ENCODE data around the gene ACTL10.

Gene ACTL10

GRCh38 chr20:33660035-33660684 lies 6.6 kb upstream of the ACTL10 start:
- TF ChIP-seq JUND (IDR thresholded peaks at IDR 0.05; ENCODE audit: low read depth) = no peak
- no peak for DNase-seq (ENCODE audit: low read depth in 1 of 2, low spot score in 1 of 2)
- in situ Hi-C loops (cut with HindIII; ENCODE audit: low pct_unique_long_range_greater_than_20kb, low sequenced_read_pairs) = no loop called here

- in situ Hi-C loops (cut with HindIII; ENCODE audit: low pct_unique_long_range_greater_than_20kb, low sequenced_read_pairs) = no loop called here
- TF ChIP-seq JUND (IDR thresholded peaks at IDR 0.05; ENCODE audit: low read depth) = no peak
- DNase-seq (ENCODE audit: low read depth in 1 of 2, low spot score in 1 of 2) = no peak
Measured at GRCh38 chr20:33660685-33661058, 6.1 kb upstream of the ACTL10 start.

GRCh38 chr20:33662172-33662571 lies 4.6 kb upstream of the ACTL10 start, which contains the start of gene C20orf144:
C20orf144 (plus strand) TSS chr20:33662327; CDS start chr20:33662346, 19 bp downstream.
- DNase-seq (ENCODE audit: low read depth in 1 of 2, low spot score in 1 of 2) = no peak
- no peak for TF ChIP-seq JUND (IDR thresholded peaks at IDR 0.05; ENCODE audit: low read depth)
- in situ Hi-C loops (cut with HindIII; ENCODE audit: low pct_unique_long_range_greater_than_20kb, low sequenced_read_pairs) = no loop called here

GRCh38 chr20:33663161-33664084 lies 3.3 kb upstream of the ACTL10 start:
- in situ Hi-C loops (cut with HindIII; ENCODE audit: low pct_unique_long_range_greater_than_20kb, low sequenced_read_pairs) = no loop called here
- no peak; the same call in 1 of the 2 replicates for TF ChIP-seq JUND (IDR thresholded peaks at IDR 0.05; ENCODE audit: low read depth)

GRCh38 chr20:33664085-33664761 lies 2.5 kb upstream of the ACTL10 start:
- no peak for DNase-seq (ENCODE audit: low read depth in 1 of 2, low spot score in 1 of 2)
- in situ Hi-C loops (cut with HindIII; ENCODE audit: low pct_unique_long_range_greater_than_20kb, low sequenced_read_pairs) = no loop called here
- no peak for TF ChIP-seq JUND (IDR thresholded peaks at IDR 0.05; ENCODE audit: low read depth)

More at GRCh38 chr20:33663161-33664084, 3.3 kb upstream of the ACTL10 start:
- DNase-seq (ENCODE audit: low read depth in 1 of 2, low spot score in 1 of 2) = peak; percentile 82 to 90

GRCh38 chr20:33664762-33665144 lies 2.0 kb upstream of the ACTL10 start:
- in situ Hi-C loops (cut with HindIII; ENCODE audit: low pct_unique_long_range_greater_than_20kb, low sequenced_read_pairs) = no loop called here
- no peak for DNase-seq (ENCODE audit: low read depth in 1 of 2, low spot score in 1 of 2)
- no peak for TF ChIP-seq JUND (IDR thresholded peaks at IDR 0.05; ENCODE audit: low read depth)

GRCh38 chr20:33667245-33667675 lies 517 bp downstream of the ACTL10 start:
- no peak for TF ChIP-seq JUND (IDR thresholded peaks at IDR 0.05; ENCODE audit: low read depth)
- DNase-seq (ENCODE audit: low read depth in 1 of 2, low spot score in 1 of 2) = peak in 1 of 2 experiments; percentile 78
- in situ Hi-C loops (cut with HindIII; ENCODE audit: low pct_unique_long_range_greater_than_20kb, low sequenced_read_pairs) = no loop called here

GRCh38 chr20:33667676-33668465 lies 1.1 kb downstream of the ACTL10 start:
- DNase-seq (ENCODE audit: low read depth in 1 of 2, low spot score in 1 of 2) = peak; percentile 80 to 85
- in situ Hi-C loops (cut with HindIII; ENCODE audit: low pct_unique_long_range_greater_than_20kb, low sequenced_read_pairs) = no loop called here
- TF ChIP-seq JUND (IDR thresholded peaks at IDR 0.05; ENCODE audit: low read depth) = no peak

GRCh38 chr20:33668466-33669155 lies 1.9 kb downstream of the ACTL10 start:
- TF ChIP-seq JUND (IDR thresholded peaks at IDR 0.05; ENCODE audit: low read depth) = no peak
- DNase-seq (ENCODE audit: low read depth in 1 of 2, low spot score in 1 of 2) = no peak
- in situ Hi-C loops (cut with HindIII; ENCODE audit: low pct_unique_long_range_greater_than_20kb, low sequenced_read_pairs) = no loop called here

- DNase-seq (ENCODE audit: low read depth in 1 of 2, low spot score in 1 of 2) = no peak
- in situ Hi-C loops (cut with HindIII; ENCODE audit: low pct_unique_long_range_greater_than_20kb, low sequenced_read_pairs) = no loop called here
- TF ChIP-seq JUND (IDR thresholded peaks at IDR 0.05; ENCODE audit: low read depth) = no peak
Measured at GRCh38 chr20:33669224-33669623, 2.5 kb downstream of the ACTL10 start.

- no peak for DNase-seq (ENCODE audit: low read depth in 1 of 2, low spot score in 1 of 2)
- in situ Hi-C loops (cut with HindIII; ENCODE audit: low pct_unique_long_range_greater_than_20kb, low sequenced_read_pairs) = no loop called here
Measured at GRCh38 chr20:33669873-33670640, 3.3 kb downstream of the ACTL10 start.

More at GRCh38 chr20:33669873-33670640, 3.3 kb downstream of the ACTL10 start:
- no peak for TF ChIP-seq JUND (IDR thresholded peaks at IDR 0.05; ENCODE audit: low read depth)
